Kidney (tissue), 14 donors: ENCODE results near the gene PMEPA1. TPM values are rescaled to one million over a fixed set of nuclear protein-coding genes. Genes with fewer than 3 reads are reported as not detected.

Source experiments
- DNase-seq, 5 donors: peaks; one replicate each; pipeline ENCODE4 v3.0.0-alpha.2; 2013 to 2020
- FAIRE-seq: peaks from 2 replicates; lab custom pipeline; 2012; peaks lifted over from hg19 to GRCh38; lab: Jason Lieb, UNC
- H3K27ac ChIP-seq, 2 donors: one replicate each; pipeline ENCODE4 v1.7.0; 2013; ENCODE audit warnings: low read depth in 2 of 2, low read length in 2 of 2, inconsistent platforms in 1 of 2
- H3K27me3 ChIP-seq: one replicate; pipeline ENCODE4 v1.7.1; 2013; ENCODE audit warnings: low read length, inconsistent platforms; ENCODE audit not compliant: control insufficient read depth, insufficient read depth
- H3K36me3 ChIP-seq, 3 donors: one replicate each; pipeline versions ENCODE4 v1.7.0 to v1.7.1; 2013; ENCODE audit warnings: low read length in 3 of 3, control low read depth in 1 of 3, inconsistent platforms in 1 of 3; ENCODE audit not compliant: insufficient read depth in 3 of 3, control insufficient read depth in 2 of 3
- H3K4me1 ChIP-seq, 3 donors: one replicate each; pipeline versions ENCODE4 v1.7.0 to v1.7.1; 2013; ENCODE audit warnings: low read length in 3 of 3, inconsistent platforms in 1 of 3, low read depth in 1 of 3; ENCODE audit not compliant: control insufficient read depth in 2 of 3, insufficient read depth in 2 of 3
- H3K4me3 ChIP-seq, 3 donors: one replicate each; pipeline versions ENCODE4 v1.7.0 to v1.8.1; 2013; ENCODE audit warnings: low read length in 3 of 3, control low read depth in 1 of 3, inconsistent platforms in 1 of 3
- H3K9ac ChIP-seq, 3 donors: one replicate each; pipeline versions ENCODE4 v1.7.0 to v1.7.1; 2013; ENCODE audit warnings: low read length in 3 of 3, control low read depth in 1 of 3, inconsistent platforms in 1 of 3
- H3K9me3 ChIP-seq, 3 donors: one replicate each; pipeline versions ENCODE4 v1.7.0 to v1.7.1; 2013; ENCODE audit warnings: low read length in 3 of 3, control low read depth in 1 of 3, inconsistent platforms in 1 of 3; ENCODE audit not compliant: control insufficient read depth in 2 of 3, insufficient read depth in 1 of 3
- intact Hi-C: fragments of 100-400 bp; cut with DNase I; formaldehyde crosslinking; loops from one replicate; pipeline ENCODE4 v1.11.1; 2022
- polyA plus RNA-seq: library from polyadenylated mRNA; stranded (reverse); fragments of 350-450 nt; fragmentation: Illumina TruSeq; extraction: RNeasy Lipid Tissue Mini Kit (QIAGEN cat#74804); gene quantifications from one replicate; pipeline ENCODE4 v1.2.3, GENCODE V29; 2014; ENCODE audit warnings: low read depth, low replicate concordance; ENCODE audit not compliant: insufficient read depth
- total RNA-seq: library from RNA; stranded (reverse); fragmentation: NEBNext Ultra II Directional; extraction: Animal tissue kit (Norgen Biotek cat#: 25700); gene quantifications from one replicate; pipeline ENCODE4 v1.2.1, GENCODE V29; 2021
- TF ChIP-seq, protein P1 (sequence below): IDR thresholded peaks from 3 replicates; pipeline ENCODE4 v1.5.1; 2012; ENCODE audit warnings: mild to moderate bottlenecking, moderate library complexity, borderline replicate concordance; ENCODE audit not compliant: insufficient read depth; ENCODE audit errors: extremely low read depth
- donor health status: control.
- donor health status: control.
- donor health status: control.
- donor health status: control.
- donor health status: control.
- donor health status: DM: yes; HTN: yes; CAD: no.
- donor health status: Normal renal cell carcinoma (clear cell type).

Gene PMEPA1
- total and polyA plus RNA-seq, 2 donors from 2014 or later: 12.9 to 30.4 TPM

DNA sequence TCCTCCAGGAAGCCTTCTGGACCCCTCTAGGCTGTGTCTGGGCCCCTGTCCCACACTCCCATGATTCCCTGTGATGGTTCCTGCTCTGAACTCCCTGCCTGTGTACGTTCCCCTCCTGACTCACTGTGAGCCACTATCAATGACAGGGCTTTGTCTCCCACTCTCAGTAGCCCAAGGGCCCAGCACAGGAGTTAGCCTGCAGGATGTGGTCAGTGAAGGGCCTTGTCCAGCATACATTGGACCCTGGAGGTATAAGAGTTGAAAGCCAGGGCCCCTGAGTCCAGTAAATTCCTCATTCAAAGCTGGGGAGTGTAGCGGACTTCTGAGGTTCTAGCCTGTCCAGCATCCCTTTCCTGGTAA lies 108.6 kb downstream of the PMEPA1 start:
- FAIRE-seq: no peak
- intact Hi-C loops: no loop called here
- peaks cover 0 to 2% (median 0%) of the 10 kb centered on the region in 3 donors for H3K4me1 ChIP-seq
- DNase-seq: no peak
- H3K36me3 ChIP-seq: no peaks in the 10 kb centered on the region
- no peak overlapping the region for H3K27ac ChIP-seq
- no peak overlapping the region for H3K4me3 ChIP-seq
- TF ChIP-seq, protein P1, sequence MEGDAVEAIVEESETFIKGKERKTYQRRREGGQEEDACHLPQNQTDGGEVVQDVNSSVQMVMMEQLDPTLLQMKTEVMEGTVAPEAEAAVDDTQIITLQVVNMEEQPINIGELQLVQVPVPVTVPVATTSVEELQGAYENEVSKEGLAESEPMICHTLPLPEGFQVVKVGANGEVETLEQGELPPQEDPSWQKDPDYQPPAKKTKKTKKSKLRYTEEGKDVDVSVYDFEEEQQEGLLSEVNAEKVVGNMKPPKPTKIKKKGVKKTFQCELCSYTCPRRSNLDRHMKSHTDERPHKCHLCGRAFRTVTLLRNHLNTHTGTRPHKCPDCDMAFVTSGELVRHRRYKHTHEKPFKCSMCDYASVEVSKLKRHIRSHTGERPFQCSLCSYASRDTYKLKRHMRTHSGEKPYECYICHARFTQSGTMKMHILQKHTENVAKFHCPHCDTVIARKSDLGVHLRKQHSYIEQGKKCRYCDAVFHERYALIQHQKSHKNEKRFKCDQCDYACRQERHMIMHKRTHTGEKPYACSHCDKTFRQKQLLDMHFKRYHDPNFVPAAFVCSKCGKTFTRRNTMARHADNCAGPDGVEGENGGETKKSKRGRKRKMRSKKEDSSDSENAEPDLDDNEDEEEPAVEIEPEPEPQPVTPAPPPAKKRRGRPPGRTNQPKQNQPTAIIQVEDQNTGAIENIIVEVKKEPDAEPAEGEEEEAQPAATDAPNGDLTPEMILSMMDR: no peak
- no peaks in the 10 kb centered on the region for H3K9me3 ChIP-seq
- no peaks in the 10 kb centered on the region for H3K27me3 ChIP-seq
- no peak overlapping the region for H3K9ac ChIP-seq

DNA sequence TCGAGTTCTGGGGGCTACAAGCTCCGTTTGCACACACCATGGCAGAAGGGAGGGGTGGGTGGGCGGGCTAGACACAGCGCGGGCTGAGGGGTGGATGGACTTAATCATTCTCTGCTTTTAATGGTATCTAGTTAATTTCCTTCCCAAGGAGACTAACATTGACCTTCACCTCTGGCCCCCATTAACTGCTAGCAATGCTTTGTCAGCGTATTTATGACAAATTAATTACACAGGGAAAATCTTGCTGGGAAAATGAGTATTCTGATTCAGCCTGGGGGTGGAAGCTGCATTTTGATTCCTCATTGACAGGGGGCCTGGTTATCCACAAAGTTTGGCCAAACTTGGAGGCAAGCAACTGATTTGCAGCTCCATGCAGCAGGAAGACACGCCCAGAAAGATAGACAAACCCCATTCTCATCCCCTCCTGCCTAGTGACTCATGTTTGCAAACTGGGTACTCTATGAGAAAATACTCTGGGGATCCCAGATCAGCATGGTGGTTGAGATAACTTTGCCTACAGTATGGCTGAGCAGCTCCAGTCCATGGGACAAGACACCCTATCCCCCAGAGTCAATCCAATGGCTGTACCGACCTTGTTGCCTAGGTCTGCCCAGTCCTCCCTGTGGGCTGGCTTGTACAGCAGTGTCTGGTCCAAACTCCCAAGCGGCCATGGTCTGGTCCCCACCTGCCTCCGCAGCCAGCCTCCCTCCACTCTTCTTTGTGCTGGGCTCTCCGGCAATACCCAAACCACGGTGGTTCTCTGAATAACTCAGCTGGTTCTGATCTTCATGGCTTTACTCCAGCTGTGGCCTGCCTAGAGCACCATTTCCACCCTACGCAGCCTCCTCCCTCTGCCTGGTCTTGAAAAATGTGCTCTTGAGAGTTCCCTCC lies 109.2 kb downstream of the PMEPA1 start:
- FAIRE-seq (no peak), DNase-seq (peak in 3 of 5 donors; percentile 30 to 72 (median 52))
- no peak overlapping the region for H3K27ac ChIP-seq
- intact Hi-C loops: no loop called here
- H3K9me3 ChIP-seq: no peaks in the 10 kb centered on the region
- TF ChIP-seq, protein P1: no peak
- H3K27me3 ChIP-seq: no peaks in the 10 kb centered on the region
- no peak overlapping the region for H3K4me3 ChIP-seq
- H3K9ac ChIP-seq: no peak overlapping the region
- H3K4me1 ChIP-seq: peaks cover 0 to 2% (median 0%) of the 10 kb centered on the region in 3 donors
- no peaks in the 10 kb centered on the region for H3K36me3 ChIP-seq

DNA sequence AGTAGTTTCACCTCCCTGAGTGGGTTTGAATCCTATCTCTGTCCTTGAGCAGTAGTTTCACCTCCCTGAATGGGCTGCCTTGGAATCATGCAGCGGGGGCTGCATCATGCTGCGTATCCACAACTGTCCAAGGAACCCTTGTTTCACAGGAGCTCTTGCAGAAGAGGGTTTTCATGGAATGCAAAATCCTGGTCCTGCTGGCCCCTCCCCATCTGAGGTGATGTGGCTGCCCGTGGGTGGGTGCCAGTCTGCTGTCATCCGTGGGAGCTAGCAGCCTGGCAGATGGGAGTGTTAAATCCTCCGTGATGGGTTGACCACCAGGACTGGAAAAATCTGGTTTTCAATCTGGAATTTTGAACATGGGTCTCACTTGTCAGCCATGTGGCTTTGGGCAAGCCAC lies 111.3 kb downstream of the PMEPA1 start:
- TF ChIP-seq, protein P1: no peak
- no peaks in the 10 kb centered on the region for H3K36me3 ChIP-seq
- H3K9me3 ChIP-seq: no peaks in the 10 kb centered on the region
- H3K27me3 ChIP-seq: no peaks in the 10 kb centered on the region
- no peak for FAIRE-seq
- intact Hi-C loops: loop anchor here (5.0 kb wide), 1 partner anchor 609 kb away; no protein-coding TSS in a partner anchor
- H3K9ac ChIP-seq: no peak overlapping the region
- peak in 1 of 5 donors; percentile 29 for DNase-seq
- peaks cover 0 to 4% (median 0%) of the 10 kb centered on the region in 3 donors for H3K4me1 ChIP-seq
- no peak overlapping the region for H3K27ac ChIP-seq
- H3K4me3 ChIP-seq: no peak overlapping the region

Other genes with a start within 250 kb of the PMEPA1 start
- gene CTCFL, start 184.9 kb downstream of the PMEPA1 start, total RNA-seq: not detected
- gene CTCFL, start 184.9 kb downstream of the PMEPA1 start, polyA plus RNA-seq: not detected
- 29.7 TPM for gene PCK1, start 148.9 kb downstream of the PMEPA1 start, total RNA-seq
- gene PCK1, start 148.9 kb downstream of the PMEPA1 start, polyA plus RNA-seq: 551 TPM
- 3.7 TPM for gene ZBP1, start 89.6 kb downstream of the PMEPA1 start, total RNA-seq
- gene ZBP1, start 89.6 kb downstream of the PMEPA1 start, polyA plus RNA-seq: not detected